HL-60 (cell line): ENCODE results near the gene UAP1.
"Not testable (repeated sequence)": the region's sequence is repeated elsewhere in the genome, so short reads cannot be mapped to it uniquely, and the experiment has no call there.

ENCODE experiments used
- DNase-seq, 2 experiments: peaks; one replicate each; pipeline ENCODE4 v3.0.0-alpha.2; 2010 to 2020; ENCODE audit warnings: low read depth in 1 of 2, low spot score in 1 of 2
- H3K27ac ChIP-seq: fragments of 250-450 bp; sonication (Bioruptor Pico); replicated peaks from 2 replicates; pipeline ENCODE4 v1.5.1; 2020; ENCODE audit warnings: mild to moderate bottlenecking, moderate library complexity
- H3K27me3 ChIP-seq: fragments of 250-450 bp; sonication (Bioruptor Pico); 2 replicates; pipeline ENCODE4 v1.5.1; 2021; ENCODE audit warnings: mild to moderate bottlenecking, moderate library complexity; ENCODE audit not compliant: insufficient read depth, poor library complexity, severe bottlenecking
- H3K4me3 ChIP-seq: replicated peaks from 2 replicates; pipeline ENCODE4 v1.5.1; 2011; ENCODE audit warnings: mild to moderate bottlenecking, control low read depth, low read length; ENCODE audit not compliant: insufficient read depth
- CTCF ChIP-seq: IDR thresholded peaks from one replicate; pipeline ENCODE4 v1.5.1; 2011; ENCODE audit warnings: low read length, control low read depth, inconsistent platforms; ENCODE audit not compliant: insufficient read depth
- GABPA ChIP-seq: IDR thresholded peaks from 2 replicates; pipeline ENCODE4 v1.6.1; 2012; ENCODE audit warnings: low read depth
- POLR2AphosphoS5 ChIP-seq: IDR thresholded peaks from 2 replicates; pipeline ENCODE4 v1.6.1; 2012; ENCODE audit warnings: low read depth
- REST ChIP-seq: IDR thresholded peaks from 2 replicates; pipeline ENCODE4 v1.6.1; 2012; ENCODE audit warnings: low read depth; ENCODE audit not compliant: insufficient replicate concordance
- SPI1 ChIP-seq: IDR thresholded peaks from 2 replicates; pipeline ENCODE4 v1.6.1; 2012; ENCODE audit warnings: low read depth, mild to moderate bottlenecking, borderline replicate concordance

UAP1 gene

GRCh38 chr1:162568802-162569201 is 7.3 kb downstream of the UAP1 start:
- no peak for DNase-seq
- Histone ChIP-seq H3K27me3 (no peaks in the 10 kb centered on the region), H3K4me3 (no peak overlapping the region), H3K27ac (no peak overlapping the region)
- TF ChIP-seq CTCF, result no peak
- TF ChIP-seq SPI1, result no peak
- TF ChIP-seq REST, result no peak
- TF ChIP-seq POLR2AphosphoS5, result no peak
- no peak for TF ChIP-seq GABPA

GRCh38 chr1:162570718-162571117 is 9.2 kb downstream of the UAP1 start:
- no peak for TF ChIP-seq POLR2AphosphoS5
- TF ChIP-seq SPI1, result no peak
- no peak for TF ChIP-seq REST
- TF ChIP-seq CTCF, result no peak
- TF ChIP-seq GABPA, result no peak
- Histone ChIP-seq H3K27me3 (no peaks in the 10 kb centered on the region), H3K4me3 (no peak overlapping the region), H3K27ac (no peak overlapping the region)
- DNase-seq, result no peak

GRCh38 chr1:162571121-162571520 is 9.6 kb downstream of the UAP1 start:
- not testable (repeated sequence) for DNase-seq, H3K27ac ChIP-seq, H3K4me3 ChIP-seq, H3K27me3 ChIP-seq

- Histone ChIP-seq H3K27me3 (no peaks in the 10 kb centered on the region), H3K4me3 (no peak overlapping the region), H3K27ac (no peak overlapping the region)
- TF ChIP-seq GABPA (no peak), CTCF (no peak), SPI1 (no peak), POLR2AphosphoS5 (no peak)
- no peak for DNase-seq
These were observed 10.2 kb downstream of the UAP1 start for GRCh38 chr1:162571696-162572095.
